GM12878 (cell line): Measurements from ENCODE around the gene EIF5. TPM values are rescaled to one million over a fixed set of nuclear protein-coding genes. Genes with fewer than 3 reads are reported as not detected.

Experiments
- CHD2 ChIP-seq: IDR thresholded peaks from 2 replicates; pipeline ENCODE4 v1.6.1; 2011; ENCODE audit warnings: low read depth, low read length, improper control_type of control experiment, borderline replicate concordance
- CREM ChIP-seq: IDR thresholded peaks from 2 replicates; pipeline ENCODE4 v1.6.1; 2014; ENCODE audit warnings: antibody characterized with exemption, low read depth
- ETV6 ChIP-seq, 2 experiments: fragments of 450-650 bp in 1 of 2; IDR thresholded peaks in 1 of 2; conservative IDR thresholded peaks in 1 of 2; 2 replicates each; pipeline ENCODE4 v1.6.1; 2014; ENCODE audit warnings: antibody characterized with exemption in 1 of 2, borderline replicate concordance in 1 of 2, low read depth in 1 of 2, mild to moderate bottlenecking in 1 of 2, moderate library complexity in 1 of 2
- EZH2 ChIP-seq: IDR thresholded peaks from 2 replicates; pipeline ENCODE4 v1.6.1; 2012; ENCODE audit warnings: low read depth, mild to moderate bottlenecking, control low read depth, inconsistent platforms, low read length, borderline replicate concordance; ENCODE audit not compliant: control insufficient read depth
- LARP7 ChIP-seq: fragments of 450-650 bp; IDR thresholded peaks from 2 replicates; pipeline ENCODE4 v1.6.1; 2017; ENCODE audit warnings: mild to moderate bottlenecking
- PAX5 ChIP-seq: IDR thresholded peaks from 2 replicates; pipeline ENCODE4 v1.6.1; 2011; ENCODE audit warnings: low read depth, low read length, borderline replicate concordance
- POU2F2 ChIP-seq: IDR thresholded peaks from 3 replicates; pipeline ENCODE4 v1.6.1; 2011; ENCODE audit warnings: low read depth, mild to moderate bottlenecking, low read length, borderline replicate concordance
- RFX5 ChIP-seq: IDR thresholded peaks from 2 replicates; pipeline ENCODE4 v1.6.1; 2011; ENCODE audit warnings: low read depth, low read length, improper control_type of control experiment
- SMAD5 ChIP-seq: IDR thresholded peaks from 2 replicates; pipeline ENCODE4 v1.6.1; 2016; ENCODE audit warnings: antibody characterized with exemption, low read depth
- YY1 ChIP-seq: IDR thresholded peaks from 2 replicates; pipeline ENCODE4 v1.6.1; 2011; ENCODE audit warnings: low read depth, mild to moderate bottlenecking, low read length
- ZNF274 ChIP-seq: IDR thresholded peaks from one replicate; pipeline ENCODE4 v1.8.0; 2011; ENCODE audit not compliant: insufficient read length, insufficient read depth
- ZNF622 ChIP-seq: fragments of 450-650 bp; IDR thresholded peaks from 2 replicates; pipeline ENCODE4 v1.6.1; 2017; ENCODE audit warnings: mild to moderate bottlenecking, inconsistent platforms
- ZSCAN29 ChIP-seq: fragments of 450-650 bp; IDR thresholded peaks from 2 replicates; pipeline ENCODE4 v1.6.1; 2017; ENCODE audit warnings: mild to moderate bottlenecking, moderate library complexity
- polyA plus RNA-seq, 11 experiments: library from polyadenylated mRNA; depleted of rRNA in 4 of 11; unstranded in 6 of 11; stranded (reverse) in 5 of 11; fragments of >200 nt; fragmentation: Nextera tagmentation in 4 of 11; fragmentation: Illumina TruSeq in 1 of 11; extraction: Ambion mirVana in 4 of 11; extraction: Trizol in 1 of 11; gene quantifications; 1 replicate in 1 of 11; 2 replicates in 10 of 11; pipeline versions ENCODE4 v1.2.1 to v1.2.3, GENCODE V29; 2011 to 2016; ENCODE audit warnings: inconsistent platforms in 2 of 11, missing spikeins in 2 of 11, low read depth in 1 of 11
- total RNA-seq, 4 experiments: library from RNA; depleted of rRNA in 3 of 4; stranded (reverse); fragments of >200 nt in 3 of 4; fragmentation: Illumina TruSeq in 1 of 4; extraction: Trizol in 1 of 4; gene quantifications; 2 replicates each; pipeline versions ENCODE4 v1.2.1 to v1.2.3, GENCODE V29; 2013 to 2021
- TF ChIP-seq, protein P1 (sequence below): fragments of 450-650 bp; formaldehyde crosslinking; IDR thresholded peaks from 2 replicates; pipeline ENCODE4 v1.5.0; 2022; ENCODE audit warnings: mild to moderate bottlenecking, missing genetic modification characterization
- TF ChIP-seq, protein P2 (sequence below), 3 experiments: IDR thresholded peaks in 2 of 3; conservative IDR thresholded peaks in 1 of 3; 2 replicates each; pipeline ENCODE4 v1.5.1; 2011; ENCODE audit warnings: low read depth in 3 of 3, low read length in 3 of 3, mild to moderate bottlenecking in 3 of 3, control low read depth in 2 of 3, moderate library complexity in 2 of 3, inconsistent platforms in 1 of 3, mixed read lengths in 1 of 3; ENCODE audit not compliant: control insufficient read depth in 2 of 3, insufficient read depth in 1 of 3; ENCODE audit errors: extremely low read depth in 1 of 3
- TF ChIP-seq, protein P3 (sequence below): IDR thresholded peaks from 2 replicates; pipeline ENCODE4 v1.6.1; 2012; ENCODE audit warnings: low read depth, low read length, improper control_type of control experiment
- TF ChIP-seq, protein P4 (sequence below): IDR thresholded peaks from 2 replicates; pipeline ENCODE4 v1.6.1; 2011; ENCODE audit warnings: mild to moderate bottlenecking, low read depth, low read length, moderate library complexity; ENCODE audit not compliant: insufficient replicate concordance
- TF ChIP-seq, protein P5 (sequence below): fragments of 450-650 bp; IDR thresholded peaks from 2 replicates; pipeline ENCODE4 v1.6.1; 2018; ENCODE audit warnings: mild to moderate bottlenecking, low read depth, moderate library complexity; ENCODE audit not compliant: partially characterized antibody

EIF5 gene
- total and polyA plus RNA-seq, 10 of the 15 experiments (the other 5 are each of a cell fraction or from before 2014, with no cell fraction given), result 51.2 to 360 (median 115) TPM

DNA sequence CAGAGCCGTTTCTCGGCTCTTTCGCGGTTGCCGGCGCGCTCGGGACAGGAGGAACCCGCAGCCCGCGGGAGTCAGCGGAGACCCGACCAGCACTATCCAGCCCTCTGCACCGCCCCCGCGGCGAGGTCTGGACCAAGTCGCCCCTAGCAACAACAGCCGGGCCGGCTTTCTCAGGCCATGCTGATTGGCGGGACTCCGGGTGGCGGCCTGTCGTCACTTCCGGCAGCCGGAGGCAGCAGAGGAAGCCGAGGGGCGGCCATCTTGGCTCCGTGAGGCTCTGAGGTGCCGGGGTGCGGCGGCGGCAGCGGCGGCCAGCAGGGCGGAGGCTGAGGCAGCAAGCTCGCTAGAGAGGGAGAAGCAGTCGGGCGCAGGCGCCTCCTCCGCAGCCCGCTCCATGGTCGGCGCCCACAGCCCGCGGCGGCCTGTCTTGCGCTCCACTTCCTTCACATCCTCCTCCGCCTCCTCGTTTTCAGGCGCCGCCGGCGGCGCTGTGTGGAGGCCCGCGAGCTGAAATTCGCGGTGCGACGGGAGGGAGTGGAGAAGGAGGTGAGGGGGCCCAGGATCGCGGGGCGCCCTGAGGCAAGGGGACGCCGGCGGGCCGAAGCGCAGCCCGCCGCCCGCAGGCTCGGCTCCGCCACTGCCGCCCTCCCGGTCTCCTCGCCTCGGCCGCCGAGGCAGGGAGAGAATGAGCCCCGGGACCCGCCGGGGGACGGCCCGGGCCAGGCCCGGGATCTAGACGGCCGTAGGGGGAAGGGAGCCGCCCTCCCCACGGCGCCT, 51.3 kb downstream of the EIF5 start, which contains the start of gene MARK3 (continued):
- TF ChIP-seq, protein P1, sequence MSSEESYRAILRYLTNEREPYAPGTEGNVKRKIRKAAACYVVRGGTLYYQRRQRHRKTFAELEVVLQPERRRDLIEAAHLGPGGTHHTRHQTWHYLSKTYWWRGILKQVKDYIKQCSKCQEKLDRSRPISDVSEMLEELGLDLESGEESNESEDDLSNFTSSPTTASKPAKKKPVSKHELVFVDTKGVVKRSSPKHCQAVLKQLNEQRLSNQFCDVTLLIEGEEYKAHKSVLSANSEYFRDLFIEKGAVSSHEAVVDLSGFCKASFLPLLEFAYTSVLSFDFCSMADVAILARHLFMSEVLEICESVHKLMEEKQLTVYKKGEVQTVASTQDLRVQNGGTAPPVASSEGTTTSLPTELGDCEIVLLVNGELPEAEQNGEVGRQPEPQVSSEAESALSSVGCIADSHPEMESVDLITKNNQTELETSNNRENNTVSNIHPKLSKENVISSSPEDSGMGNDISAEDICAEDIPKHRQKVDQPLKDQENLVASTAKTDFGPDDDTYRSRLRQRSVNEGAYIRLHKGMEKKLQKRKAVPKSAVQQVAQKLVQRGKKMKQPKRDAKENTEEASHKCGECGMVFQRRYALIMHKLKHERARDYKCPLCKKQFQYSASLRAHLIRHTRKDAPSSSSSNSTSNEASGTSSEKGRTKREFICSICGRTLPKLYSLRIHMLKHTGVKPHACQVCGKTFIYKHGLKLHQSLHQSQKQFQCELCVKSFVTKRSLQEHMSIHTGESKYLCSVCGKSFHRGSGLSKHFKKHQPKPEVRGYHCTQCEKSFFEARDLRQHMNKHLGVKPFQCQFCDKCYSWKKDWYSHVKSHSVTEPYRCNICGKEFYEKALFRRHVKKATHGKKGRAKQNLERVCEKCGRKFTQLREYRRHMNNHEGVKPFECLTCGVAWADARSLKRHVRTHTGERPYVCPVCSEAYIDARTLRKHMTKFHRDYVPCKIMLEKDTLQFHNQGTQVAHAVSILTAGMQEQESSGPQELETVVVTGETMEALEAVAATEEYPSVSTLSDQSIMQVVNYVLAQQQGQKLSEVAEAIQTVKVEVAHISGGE (CRISPR knock-in tag), result peak; percentile 86
- TF ChIP-seq YY1 (peak; percentile 99), PAX5 (peak; percentile 3; the same call in 1 of the 2 replicates), EZH2 (no peak), RFX5 (peak; percentile 98), ZSCAN29 (0 out of 2 replicates have a peak, but pooled peaks have one; percentile 36), CHD2 (peak; percentile 80; the same call in 1 of the 2 replicates), POU2F2 (0 out of 3 replicates have a peak, but pooled peaks have one; percentile 36), CREM (peak; percentile 95), ETV6 (conservative IDR thresholded peaks at IDR 0.05 in 1 of 2, IDR thresholded peaks at IDR 0.05 in 1 of 2; ENCODE audit: borderline replicate concordance in 1 of 2, low read depth in 1 of 2) (no peak), ZNF622 (no peak), SMAD5 (peak; percentile 58; the same call in 1 of the 2 replicates), ZNF274 (no peak), LARP7 (peak; percentile 61)
- TF ChIP-seq, protein P2, sequence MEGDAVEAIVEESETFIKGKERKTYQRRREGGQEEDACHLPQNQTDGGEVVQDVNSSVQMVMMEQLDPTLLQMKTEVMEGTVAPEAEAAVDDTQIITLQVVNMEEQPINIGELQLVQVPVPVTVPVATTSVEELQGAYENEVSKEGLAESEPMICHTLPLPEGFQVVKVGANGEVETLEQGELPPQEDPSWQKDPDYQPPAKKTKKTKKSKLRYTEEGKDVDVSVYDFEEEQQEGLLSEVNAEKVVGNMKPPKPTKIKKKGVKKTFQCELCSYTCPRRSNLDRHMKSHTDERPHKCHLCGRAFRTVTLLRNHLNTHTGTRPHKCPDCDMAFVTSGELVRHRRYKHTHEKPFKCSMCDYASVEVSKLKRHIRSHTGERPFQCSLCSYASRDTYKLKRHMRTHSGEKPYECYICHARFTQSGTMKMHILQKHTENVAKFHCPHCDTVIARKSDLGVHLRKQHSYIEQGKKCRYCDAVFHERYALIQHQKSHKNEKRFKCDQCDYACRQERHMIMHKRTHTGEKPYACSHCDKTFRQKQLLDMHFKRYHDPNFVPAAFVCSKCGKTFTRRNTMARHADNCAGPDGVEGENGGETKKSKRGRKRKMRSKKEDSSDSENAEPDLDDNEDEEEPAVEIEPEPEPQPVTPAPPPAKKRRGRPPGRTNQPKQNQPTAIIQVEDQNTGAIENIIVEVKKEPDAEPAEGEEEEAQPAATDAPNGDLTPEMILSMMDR (IDR thresholded peaks at IDR 0.05 in 2 of 3, conservative IDR thresholded peaks at IDR 0.05 in 1 of 3; ENCODE audit: control insufficient read depth in 2 of 3, extremely low read depth in 1 of 3, insufficient read depth in 1 of 3, low read depth in 3 of 3, low read length in 3 of 3), result peak in 2 of 3 experiments; percentile 7 to 14; a peak in 2 of 6 replicates
- TF ChIP-seq, protein P3, sequence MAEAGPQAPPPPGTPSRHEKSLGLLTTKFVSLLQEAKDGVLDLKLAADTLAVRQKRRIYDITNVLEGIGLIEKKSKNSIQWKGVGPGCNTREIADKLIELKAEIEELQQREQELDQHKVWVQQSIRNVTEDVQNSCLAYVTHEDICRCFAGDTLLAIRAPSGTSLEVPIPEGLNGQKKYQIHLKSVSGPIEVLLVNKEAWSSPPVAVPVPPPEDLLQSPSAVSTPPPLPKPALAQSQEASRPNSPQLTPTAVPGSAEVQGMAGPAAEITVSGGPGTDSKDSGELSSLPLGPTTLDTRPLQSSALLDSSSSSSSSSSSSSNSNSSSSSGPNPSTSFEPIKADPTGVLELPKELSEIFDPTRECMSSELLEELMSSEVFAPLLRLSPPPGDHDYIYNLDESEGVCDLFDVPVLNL, result 0 out of 2 replicates have a peak, but pooled peaks have one; percentile 20
- TF ChIP-seq, protein P4, sequence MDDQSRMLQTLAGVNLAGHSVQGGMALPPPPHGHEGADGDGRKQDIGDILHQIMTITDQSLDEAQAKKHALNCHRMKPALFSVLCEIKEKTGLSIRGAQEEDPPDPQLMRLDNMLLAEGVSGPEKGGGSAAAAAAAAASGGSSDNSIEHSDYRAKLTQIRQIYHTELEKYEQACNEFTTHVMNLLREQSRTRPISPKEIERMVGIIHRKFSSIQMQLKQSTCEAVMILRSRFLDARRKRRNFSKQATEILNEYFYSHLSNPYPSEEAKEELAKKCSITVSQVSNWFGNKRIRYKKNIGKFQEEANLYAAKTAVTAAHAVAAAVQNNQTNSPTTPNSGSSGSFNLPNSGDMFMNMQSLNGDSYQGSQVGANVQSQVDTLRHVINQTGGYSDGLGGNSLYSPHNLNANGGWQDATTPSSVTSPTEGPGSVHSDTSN, result peak; percentile 25
- TF ChIP-seq, protein P5, sequence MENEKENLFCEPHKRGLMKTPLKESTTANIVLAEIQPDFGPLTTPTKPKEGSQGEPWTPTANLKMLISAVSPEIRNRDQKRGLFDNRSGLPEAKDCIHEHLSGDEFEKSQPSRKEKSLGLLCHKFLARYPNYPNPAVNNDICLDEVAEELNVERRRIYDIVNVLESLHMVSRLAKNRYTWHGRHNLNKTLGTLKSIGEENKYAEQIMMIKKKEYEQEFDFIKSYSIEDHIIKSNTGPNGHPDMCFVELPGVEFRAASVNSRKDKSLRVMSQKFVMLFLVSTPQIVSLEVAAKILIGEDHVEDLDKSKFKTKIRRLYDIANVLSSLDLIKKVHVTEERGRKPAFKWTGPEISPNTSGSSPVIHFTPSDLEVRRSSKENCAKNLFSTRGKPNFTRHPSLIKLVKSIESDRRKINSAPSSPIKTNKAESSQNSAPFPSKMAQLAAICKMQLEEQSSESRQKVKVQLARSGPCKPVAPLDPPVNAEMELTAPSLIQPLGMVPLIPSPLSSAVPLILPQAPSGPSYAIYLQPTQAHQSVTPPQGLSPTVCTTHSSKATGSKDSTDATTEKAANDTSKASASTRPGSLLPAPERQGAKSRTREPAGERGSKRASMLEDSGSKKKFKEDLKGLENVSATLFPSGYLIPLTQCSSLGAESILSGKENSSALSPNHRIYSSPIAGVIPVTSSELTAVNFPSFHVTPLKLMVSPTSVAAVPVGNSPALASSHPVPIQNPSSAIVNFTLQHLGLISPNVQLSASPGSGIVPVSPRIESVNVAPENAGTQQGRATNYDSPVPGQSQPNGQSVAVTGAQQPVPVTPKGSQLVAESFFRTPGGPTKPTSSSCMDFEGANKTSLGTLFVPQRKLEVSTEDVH, result no peak
